Uterus (tissue), 2 donors: Measurements from ENCODE around the gene MCTP2.

Experiments used
- POLR2A ChIP-seq, 2 donors: fragments of 450-650 bp; IDR thresholded peaks; one replicate each; pipeline ENCODE4 v1.6.1; 2016; ENCODE audit warnings: antibody characterized with exemption in 2 of 2, mild to moderate bottlenecking in 1 of 2, moderate library complexity in 1 of 2
- TF ChIP-seq, protein P1 (sequence below), 4 experiments: fragments of 200-600 bp in 2 of 4; fragments of 450-650 bp in 2 of 4; sonication (generic) in 2 of 4; IDR thresholded peaks; one replicate each; pipeline ENCODE4 v1.5.1; 2016 to 2019; ENCODE audit warnings: antibody characterized with exemption in 4 of 4, mild to moderate bottlenecking in 2 of 4, moderate library complexity in 1 of 4

DNA sequence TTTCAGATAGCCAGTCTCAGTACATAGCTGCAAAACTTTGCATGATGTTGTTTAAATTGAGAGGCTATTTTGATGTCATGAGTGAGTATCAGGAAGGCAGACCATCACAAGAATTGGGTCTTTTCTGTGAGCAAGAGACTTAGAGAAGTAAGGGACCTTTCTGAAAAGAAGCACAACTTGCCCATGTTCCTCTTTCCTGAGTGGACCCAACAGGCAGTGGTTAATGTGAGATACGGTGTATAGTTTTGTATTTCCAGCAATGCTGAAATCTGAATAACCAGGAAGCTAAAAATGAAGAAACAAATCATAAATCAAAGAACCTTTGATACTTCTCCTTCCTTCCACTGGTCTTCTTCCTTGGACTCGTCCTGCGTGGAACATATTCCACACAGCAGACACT lies 25.1 kb downstream of the MCTP2 start:
- TF ChIP-seq, protein P1, sequence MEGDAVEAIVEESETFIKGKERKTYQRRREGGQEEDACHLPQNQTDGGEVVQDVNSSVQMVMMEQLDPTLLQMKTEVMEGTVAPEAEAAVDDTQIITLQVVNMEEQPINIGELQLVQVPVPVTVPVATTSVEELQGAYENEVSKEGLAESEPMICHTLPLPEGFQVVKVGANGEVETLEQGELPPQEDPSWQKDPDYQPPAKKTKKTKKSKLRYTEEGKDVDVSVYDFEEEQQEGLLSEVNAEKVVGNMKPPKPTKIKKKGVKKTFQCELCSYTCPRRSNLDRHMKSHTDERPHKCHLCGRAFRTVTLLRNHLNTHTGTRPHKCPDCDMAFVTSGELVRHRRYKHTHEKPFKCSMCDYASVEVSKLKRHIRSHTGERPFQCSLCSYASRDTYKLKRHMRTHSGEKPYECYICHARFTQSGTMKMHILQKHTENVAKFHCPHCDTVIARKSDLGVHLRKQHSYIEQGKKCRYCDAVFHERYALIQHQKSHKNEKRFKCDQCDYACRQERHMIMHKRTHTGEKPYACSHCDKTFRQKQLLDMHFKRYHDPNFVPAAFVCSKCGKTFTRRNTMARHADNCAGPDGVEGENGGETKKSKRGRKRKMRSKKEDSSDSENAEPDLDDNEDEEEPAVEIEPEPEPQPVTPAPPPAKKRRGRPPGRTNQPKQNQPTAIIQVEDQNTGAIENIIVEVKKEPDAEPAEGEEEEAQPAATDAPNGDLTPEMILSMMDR (IDR thresholded peaks at IDR 0.05), result no peak
- TF ChIP-seq POLR2A (IDR thresholded peaks at IDR 0.05), result no peak
